Osteocyte (in vitro differentiated cells): ENCODE measurements around the gene GPR179. TPM values are rescaled to one million over a fixed set of nuclear protein-coding genes. Genes with fewer than 3 reads are reported as not detected.

Experiments
- DNase-seq: peaks from one replicate; pipeline ENCODE4 v3.0.0; 2021; ENCODE audit warnings: mixed read lengths; ENCODE audit not compliant: unreplicated experiment; ENCODE audit errors: extremely low spot score
- H3K27ac Mint-ChIP-seq: one replicate; pipeline ENCODE4 v1.8.0; 2021; ENCODE audit warnings: mild to moderate bottlenecking, mixed read lengths; ENCODE audit not compliant: unreplicated experiment
- H3K27me3 Mint-ChIP-seq: one replicate; pipeline ENCODE4 v1.8.0; 2021; ENCODE audit warnings: mixed read lengths; ENCODE audit not compliant: unreplicated experiment
- H3K36me3 Mint-ChIP-seq: one replicate; pipeline ENCODE4 v1.8.0; 2021; ENCODE audit warnings: mixed read lengths; ENCODE audit not compliant: unreplicated experiment
- H3K4me1 Mint-ChIP-seq: one replicate; pipeline ENCODE4 v1.8.0; 2021; ENCODE audit warnings: mixed read lengths; ENCODE audit not compliant: unreplicated experiment
- H3K4me3 Mint-ChIP-seq: one replicate; pipeline ENCODE4 v1.8.0; 2021; ENCODE audit warnings: mild to moderate bottlenecking, moderate library complexity, mixed read lengths; ENCODE audit not compliant: unreplicated experiment
- H3K9me3 Mint-ChIP-seq: one replicate; pipeline ENCODE4 v1.8.0; 2021; ENCODE audit warnings: mixed read lengths; ENCODE audit not compliant: unreplicated experiment
- total RNA-seq: library from RNA; stranded (reverse); gene quantifications from 2 replicates; pipeline ENCODE4 v1.2.1, GENCODE V29; 2021
- TF ChIP-seq, protein P1 (sequence below): fragments of 200-600 bp; sonication (generic); IDR thresholded peaks from 2 replicates; pipeline ENCODE4 v1.5.0; 2021; ENCODE audit warnings: antibody characterized with exemption, mild to moderate bottlenecking, moderate library complexity

The GPR179 gene
- total RNA-seq, 1 donor from 2014 or later: 0.13 TPM

DNA sequence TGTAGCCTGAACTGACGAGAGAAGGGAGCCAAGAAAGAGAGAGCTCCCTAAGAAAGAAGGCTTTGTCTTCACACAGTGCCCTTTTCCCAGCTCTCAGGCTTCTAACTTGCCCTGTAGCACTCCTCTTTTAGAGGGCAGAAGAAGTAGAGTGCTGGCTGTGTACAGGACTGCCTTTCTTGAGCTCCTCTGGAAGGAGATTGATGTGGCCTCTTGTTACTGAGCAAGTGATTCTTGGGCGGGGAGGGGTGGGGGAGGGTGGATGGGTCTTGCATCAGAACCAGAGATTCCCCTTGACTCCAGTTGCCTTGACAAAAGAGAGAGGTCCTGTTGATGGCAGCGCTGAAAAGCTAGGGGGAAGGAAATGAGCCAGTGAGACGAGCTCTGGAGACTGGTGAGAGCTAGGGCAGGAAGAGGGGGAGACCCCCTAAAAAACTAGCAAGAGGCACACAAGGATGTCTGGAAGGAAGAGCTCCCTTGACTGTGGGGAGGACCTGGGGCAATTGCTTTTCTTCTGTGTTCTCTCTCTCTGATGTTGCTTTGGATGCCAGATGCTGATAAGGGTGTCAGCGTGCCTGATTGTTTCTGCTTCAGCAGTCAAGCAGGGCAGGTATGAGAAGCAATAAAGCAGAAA, 18.4 kb downstream of the GPR179 start:
- Mint-ChIP-seq H3K9me3 (no peaks in the 10 kb centered on the region), H3K4me1 (no peaks in the 10 kb centered on the region), H3K36me3 (peaks cover 20% of the 10 kb centered on the region), H3K27ac (no peak overlapping the region), H3K27me3 (peaks cover 14% of the 10 kb centered on the region), H3K4me3 (no peak overlapping the region)
- TF ChIP-seq, protein P1, sequence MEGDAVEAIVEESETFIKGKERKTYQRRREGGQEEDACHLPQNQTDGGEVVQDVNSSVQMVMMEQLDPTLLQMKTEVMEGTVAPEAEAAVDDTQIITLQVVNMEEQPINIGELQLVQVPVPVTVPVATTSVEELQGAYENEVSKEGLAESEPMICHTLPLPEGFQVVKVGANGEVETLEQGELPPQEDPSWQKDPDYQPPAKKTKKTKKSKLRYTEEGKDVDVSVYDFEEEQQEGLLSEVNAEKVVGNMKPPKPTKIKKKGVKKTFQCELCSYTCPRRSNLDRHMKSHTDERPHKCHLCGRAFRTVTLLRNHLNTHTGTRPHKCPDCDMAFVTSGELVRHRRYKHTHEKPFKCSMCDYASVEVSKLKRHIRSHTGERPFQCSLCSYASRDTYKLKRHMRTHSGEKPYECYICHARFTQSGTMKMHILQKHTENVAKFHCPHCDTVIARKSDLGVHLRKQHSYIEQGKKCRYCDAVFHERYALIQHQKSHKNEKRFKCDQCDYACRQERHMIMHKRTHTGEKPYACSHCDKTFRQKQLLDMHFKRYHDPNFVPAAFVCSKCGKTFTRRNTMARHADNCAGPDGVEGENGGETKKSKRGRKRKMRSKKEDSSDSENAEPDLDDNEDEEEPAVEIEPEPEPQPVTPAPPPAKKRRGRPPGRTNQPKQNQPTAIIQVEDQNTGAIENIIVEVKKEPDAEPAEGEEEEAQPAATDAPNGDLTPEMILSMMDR: no peak
- DNase-seq: no peak

DNA sequence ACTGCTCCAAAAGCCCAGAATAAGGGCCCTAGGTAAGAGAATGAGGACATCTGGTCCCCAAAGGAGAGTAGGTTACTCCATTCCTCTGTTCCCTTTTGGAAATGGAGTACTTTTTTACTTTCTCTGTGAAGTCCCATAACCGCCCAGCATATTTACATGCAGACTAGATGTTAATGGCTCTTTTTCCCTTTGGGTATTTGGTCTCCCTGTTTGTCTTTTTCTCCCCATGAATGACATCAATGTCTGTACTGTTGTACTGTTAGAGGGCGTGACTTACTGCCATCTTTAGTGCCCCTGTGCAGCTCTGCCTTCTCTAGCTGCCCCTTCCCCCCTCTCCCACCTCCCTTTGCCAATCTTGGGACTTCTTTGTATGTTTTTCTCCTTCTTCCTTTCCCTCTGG, 19.0 kb downstream of the GPR179 start:
- Mint-ChIP-seq H3K36me3 (peaks cover 22% of the 10 kb centered on the region), H3K27ac (no peak overlapping the region), H3K4me1 (no peaks in the 10 kb centered on the region), H3K4me3 (no peak overlapping the region), H3K27me3 (peaks cover 14% of the 10 kb centered on the region), H3K9me3 (no peaks in the 10 kb centered on the region)
- TF ChIP-seq, protein P1: no peak
- DNase-seq: no peak

DNA sequence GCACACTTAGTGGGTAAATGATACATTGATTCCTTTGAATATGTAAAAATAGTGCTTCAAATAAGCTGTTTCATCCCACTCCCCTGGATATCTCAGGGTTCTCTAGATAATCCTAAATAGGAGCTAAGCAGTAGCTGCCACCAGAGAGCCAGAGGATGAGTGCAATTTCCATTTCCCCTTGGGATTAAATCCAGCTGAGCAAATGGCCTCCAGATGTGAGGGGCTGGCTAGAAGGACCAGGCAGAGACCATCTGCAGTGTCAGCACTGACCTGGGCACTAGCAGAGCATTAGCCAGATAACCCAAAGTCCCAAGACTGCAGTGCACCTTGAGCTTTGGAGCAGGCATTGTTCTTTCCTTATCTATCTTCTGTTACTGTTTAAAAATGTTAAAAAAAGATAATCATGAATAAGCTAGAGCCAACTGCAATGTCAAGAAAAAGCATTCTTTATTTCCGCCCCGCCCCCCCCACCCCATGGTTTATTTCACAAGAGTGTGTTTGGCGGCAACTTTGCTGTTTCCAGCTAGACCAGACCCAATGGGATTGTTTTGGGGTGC, 19.5 kb downstream of the GPR179 start:
- Mint-ChIP-seq H3K36me3 (peaks cover 25% of the 10 kb centered on the region), H3K9me3 (no peaks in the 10 kb centered on the region), H3K4me1 (no peaks in the 10 kb centered on the region), H3K27me3 (peaks cover 12% of the 10 kb centered on the region), H3K27ac (no peak overlapping the region), H3K4me3 (no peak overlapping the region)
- no peak for DNase-seq
- TF ChIP-seq, protein P1: no peak

DNA sequence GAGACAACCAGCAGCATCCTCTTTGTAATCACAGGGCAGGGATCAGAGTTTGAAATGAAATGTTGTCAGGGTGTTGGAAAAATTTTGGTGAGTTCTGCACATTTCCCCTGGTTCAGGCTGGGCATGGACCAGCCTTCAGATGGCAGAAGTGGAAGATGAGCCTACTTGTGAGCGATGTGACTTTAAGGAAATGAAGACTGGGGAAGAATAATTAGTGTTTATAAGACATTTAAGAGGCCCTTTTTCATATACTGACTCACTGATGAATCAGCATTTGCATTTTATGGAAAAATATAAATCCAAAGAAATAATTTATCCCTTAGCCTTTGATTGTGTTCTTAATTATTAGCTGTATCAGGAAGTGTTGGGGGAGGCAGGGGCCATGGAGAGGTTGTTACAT, 20.9 kb downstream of the GPR179 start:
- Mint-ChIP-seq H3K36me3 (peaks cover 28% of the 10 kb centered on the region), H3K27ac (no peak overlapping the region), H3K27me3 (peaks cover 4% of the 10 kb centered on the region), H3K9me3 (no peaks in the 10 kb centered on the region), H3K4me1 (no peaks in the 10 kb centered on the region), H3K4me3 (no peak overlapping the region)
- no peak for DNase-seq
- TF ChIP-seq, protein P1: no peak

DNA sequence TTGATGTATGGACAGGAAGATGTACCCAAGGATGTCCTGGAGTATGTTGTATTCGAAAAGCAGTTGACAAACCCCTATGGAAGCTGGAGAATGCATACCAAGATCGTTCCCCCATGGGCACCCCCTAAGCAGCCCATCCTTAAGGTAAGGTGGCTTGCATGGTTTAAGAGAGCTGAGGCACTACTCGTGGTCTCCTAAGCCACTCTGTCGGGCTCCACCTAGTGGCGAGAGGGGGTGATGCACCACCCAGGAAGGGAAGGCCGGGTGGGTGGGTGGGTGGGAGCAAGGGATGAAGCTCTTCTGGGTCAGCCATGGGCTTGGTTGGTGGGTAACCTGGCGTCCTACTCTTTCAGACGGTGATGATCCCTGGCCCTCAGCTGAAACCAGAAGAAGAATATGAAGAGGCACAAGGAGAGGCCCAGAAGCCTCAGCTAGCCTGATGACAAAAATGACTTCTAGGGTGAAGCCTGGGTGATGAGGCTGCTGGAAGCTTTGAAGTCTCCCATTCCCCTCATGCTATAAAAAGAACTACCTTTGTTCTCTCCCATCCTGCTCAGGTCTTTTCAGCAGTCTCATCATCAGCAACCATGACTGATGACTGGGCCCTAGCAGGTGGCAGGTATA, 21.5 kb downstream of the GPR179 start:
- H3K4me3 Mint-ChIP-seq: no peak overlapping the region
- TF ChIP-seq, protein P1: peak; percentile 83
- peaks cover 28% of the 10 kb centered on the region for H3K36me3 Mint-ChIP-seq
- no peak for DNase-seq
- no peaks in the 10 kb centered on the region for H3K4me1 Mint-ChIP-seq
- no peak overlapping the region for H3K27ac Mint-ChIP-seq
- H3K27me3 Mint-ChIP-seq: peaks cover 3% of the 10 kb centered on the region
- H3K9me3 Mint-ChIP-seq: no peaks in the 10 kb centered on the region
